GM12878 (cell line): Measurements from ENCODE around the gene NKD2. TPM values are rescaled to one million over a fixed set of nuclear protein-coding genes. Genes with fewer than 3 reads are reported as not detected.

ENCODE experiments used
- ATAC-seq: fragments of 200-7000 bp; cut with Tn5 transposase; 3 replicates; pipeline ENCODE4 v1.9.1; 2020; ENCODE audit warnings: mild to moderate bottlenecking, moderate library complexity
- BruUV-seq: library from RNA; stranded (reverse); fragments of 400-500 nt; replicated peaks from 2 replicates; lab custom pipeline; 2021; lab: Mats Ljungman, UMichigan
- CTCF ChIA-PET: fragments of 300-600 bp; sonication (Branson Sonifier 250); formaldehyde crosslinking; extraction: SDS; loops from one replicate; lab custom pipeline; 2021; ENCODE audit warnings: inconsistent platforms; lab: Yijun Ruan, JAX
- POLR2A ChIA-PET: fragments of 350-600 bp; formaldehyde crosslinking; extraction: SDS; loops from one replicate; lab custom pipeline; 2021; ENCODE audit warnings: inconsistent platforms; lab: Charles Lee
- RAD21 ChIA-PET: fragments of 300-600 bp; sonication (Branson Sonifier 250); formaldehyde crosslinking; loops from one replicate; lab custom pipeline; 2023; ENCODE audit warnings: antibody characterized with exemption; ENCODE audit not compliant: unreplicated experiment; lab: Charles Lee
- SMC1A ChIA-PET: fragments of 300-600 bp; sonication (Branson Sonifier 250); formaldehyde crosslinking; loops from one replicate; lab custom pipeline; 2023; ENCODE audit not compliant: unreplicated experiment, uncharacterized antibody; lab: Charles Lee
- DNase-seq: peaks from one replicate; pipeline ENCODE4 v3.0.0-alpha.2; 2011; ENCODE audit warnings: low read depth, low spot score
- FAIRE-seq: peaks from 3 replicates; lab custom pipeline; 2011; peaks lifted over from hg19 to GRCh38; lab: Jason Lieb, UNC
- H2AFZ ChIP-seq: 2 replicates; pipeline ENCODE4 v1.6.0; 2011; ENCODE audit warnings: low read depth, low read length, control low read depth; ENCODE audit not compliant: control insufficient read depth
- H3K27ac ChIP-seq: 2 replicates; pipeline ENCODE4 v1.5.1; 2011; ENCODE audit warnings: control low read depth; ENCODE audit not compliant: control insufficient read depth, insufficient read depth
- H3K27me3 ChIP-seq, 2 experiments: replicated peaks in 1 of 2; 2 replicates each; pipeline versions ENCODE4 v1.6.0 to v1.6.1; 2011; ENCODE audit warnings: low read length in 1 of 2; ENCODE audit not compliant: control insufficient read depth in 2 of 2, insufficient read depth in 2 of 2
- H3K36me3 ChIP-seq, 2 experiments: 2 replicates each; pipeline ENCODE4 v1.5.1; 2011; ENCODE audit warnings: low read length in 1 of 2; ENCODE audit not compliant: control insufficient read depth in 2 of 2, insufficient read depth in 2 of 2
- H3K4me1 ChIP-seq: 2 replicates; pipeline ENCODE4 v1.6.1; 2011; ENCODE audit warnings: mild to moderate bottlenecking, low read length, moderate library complexity, mixed read lengths; ENCODE audit not compliant: control insufficient read depth, insufficient read depth
- H3K4me2 ChIP-seq: 2 replicates; pipeline ENCODE4 v1.6.0; 2011; ENCODE audit warnings: control low read depth; ENCODE audit not compliant: control insufficient read depth, insufficient read depth
- H3K4me3 ChIP-seq: fragments of 200-600 bp; sonication (generic); 2 replicates; pipeline ENCODE4 v1.5.1; 2016
- H3K79me2 ChIP-seq: 2 replicates; pipeline ENCODE4 v1.6.0; 2011; ENCODE audit warnings: low read length; ENCODE audit not compliant: control insufficient read depth, insufficient read depth
- H3K9ac ChIP-seq: 2 replicates; pipeline ENCODE4 v1.8.0; 2011; ENCODE audit warnings: low read length, control low read depth, mixed read lengths; ENCODE audit not compliant: control insufficient read depth, insufficient read depth
- H3K9me3 ChIP-seq: replicated peaks from 3 replicates; pipeline ENCODE4 v1.5.1; 2011; ENCODE audit warnings: mild to moderate bottlenecking, low read length; ENCODE audit not compliant: control insufficient read depth, insufficient read depth
- H4K20me1 ChIP-seq: 2 replicates; pipeline ENCODE4 v1.6.0; 2011; ENCODE audit not compliant: control insufficient read depth, insufficient read depth
- CHD2 ChIP-seq: IDR thresholded peaks from 2 replicates; pipeline ENCODE4 v1.6.1; 2011; ENCODE audit warnings: low read depth, low read length, improper control_type of control experiment, borderline replicate concordance
- EP300 ChIP-seq, 2 experiments: fragments of 150-350 bp in 1 of 2; IDR thresholded peaks; 2 replicates each; pipeline ENCODE4 v1.6.1; 2011 to 2012; ENCODE audit warnings: low read depth in 2 of 2, low read length in 2 of 2, borderline replicate concordance in 1 of 2, improper control_type of control experiment in 1 of 2, inconsistent platforms in 1 of 2; ENCODE audit not compliant: control insufficient read depth in 1 of 2
- ESRRA ChIP-seq: IDR thresholded peaks from 2 replicates; pipeline ENCODE4 v1.6.1; 2012; ENCODE audit warnings: mild to moderate bottlenecking, low read length, improper control_type of control experiment
- EZH2 ChIP-seq: IDR thresholded peaks from 2 replicates; pipeline ENCODE4 v1.6.1; 2012; ENCODE audit warnings: low read depth, mild to moderate bottlenecking, control low read depth, inconsistent platforms, low read length, borderline replicate concordance; ENCODE audit not compliant: control insufficient read depth
- FOXK2 ChIP-seq: fragments of 450-650 bp; IDR thresholded peaks from 2 replicates; pipeline ENCODE4 v1.6.1; 2017; ENCODE audit warnings: mild to moderate bottlenecking, moderate library complexity
- HDGF ChIP-seq: fragments of 450-650 bp; IDR thresholded peaks from 2 replicates; pipeline ENCODE4 v1.6.1; 2016; ENCODE audit warnings: antibody characterized with exemption
- KDM1A ChIP-seq: fragments of 200-600 bp; sonication (generic); IDR thresholded peaks from 2 replicates; pipeline ENCODE4 v1.6.1; 2016; ENCODE audit warnings: borderline replicate concordance
- MYC ChIP-seq: IDR thresholded peaks from 2 replicates; pipeline ENCODE4 v1.6.1; 2011; ENCODE audit warnings: mild to moderate bottlenecking, low read length, moderate library complexity, inconsistent platforms; ENCODE audit not compliant: insufficient read depth, insufficient replicate concordance, insufficient read length, severe bottlenecking
- RELB ChIP-seq: fragments of 450-650 bp; IDR thresholded peaks from 2 replicates; pipeline ENCODE4 v1.6.1; 2017; ENCODE audit warnings: low read depth, mild to moderate bottlenecking, moderate library complexity
- TCF7 ChIP-seq: IDR thresholded peaks from 2 replicates; pipeline ENCODE4 v1.6.1; 2014; ENCODE audit warnings: antibody characterized with exemption, borderline replicate concordance
- WRNIP1 ChIP-seq: IDR thresholded peaks from 2 replicates; pipeline ENCODE4 v1.6.1; 2011; ENCODE audit warnings: low read depth, low read length, improper control_type of control experiment, borderline replicate concordance
- ZBTB11 ChIP-seq: fragments of 450-650 bp; formaldehyde crosslinking; IDR thresholded peaks from 2 replicates; pipeline ENCODE4 v1.5.0; 2022; ENCODE audit warnings: mild to moderate bottlenecking, missing genetic modification characterization
- WGBS: methylation state at CpG from one replicate; pipeline ENCODE4 v1.1.6; 2016; ENCODE audit warnings: low lambda C conversion rate; ENCODE audit not compliant: insufficient replicate concordance, insufficient coverage; ENCODE audit errors: missing lambda C conversion rate; 5-methylcytosine and 5-hydroxymethylcytosine counted together
- in situ Hi-C: fragments of 300-500 bp; cut with MboI; formaldehyde crosslinking; loops from 9 replicates; pipeline ENCODE4 v1.14.3; 2018; ENCODE audit warnings: mixed read lengths
- intact Hi-C: fragments of 100-400 bp; cut with micrococcal nuclease; formaldehyde crosslinking; loops from one replicate; pipeline ENCODE4 v1.14.2; 2022; ENCODE audit not compliant: unreplicated experiment
- polyA plus RNA-seq, 11 experiments: library from polyadenylated mRNA; depleted of rRNA in 4 of 11; unstranded in 6 of 11; stranded (reverse) in 5 of 11; fragments of >200 nt; fragmentation: Nextera tagmentation in 4 of 11; fragmentation: Illumina TruSeq in 1 of 11; extraction: Ambion mirVana in 4 of 11; extraction: Trizol in 1 of 11; gene quantifications; 1 replicate in 1 of 11; 2 replicates in 10 of 11; pipeline versions ENCODE4 v1.2.1 to v1.2.3, GENCODE V29; 2011 to 2016; ENCODE audit warnings: inconsistent platforms in 2 of 11, missing spikeins in 2 of 11, low read depth in 1 of 11
- total RNA-seq, 4 experiments: library from RNA; depleted of rRNA in 3 of 4; stranded (reverse); fragments of >200 nt in 3 of 4; fragmentation: Illumina TruSeq in 1 of 4; extraction: Trizol in 1 of 4; gene quantifications; 2 replicates each; pipeline versions ENCODE4 v1.2.1 to v1.2.3, GENCODE V29; 2013 to 2021
- TF ChIP-seq, protein P1 (sequence below): fragments of 450-650 bp; IDR thresholded peaks from 2 replicates; pipeline ENCODE4 v1.6.1; 2016; ENCODE audit warnings: mild to moderate bottlenecking

NKD2 gene
- total and polyA plus RNA-seq, 10 of the 15 experiments (the other 5 are each of a cell fraction or from before 2014, with no cell fraction given), result 0.20 to 0.83 (median 0.26) TPM; not detected in 7

DNA sequence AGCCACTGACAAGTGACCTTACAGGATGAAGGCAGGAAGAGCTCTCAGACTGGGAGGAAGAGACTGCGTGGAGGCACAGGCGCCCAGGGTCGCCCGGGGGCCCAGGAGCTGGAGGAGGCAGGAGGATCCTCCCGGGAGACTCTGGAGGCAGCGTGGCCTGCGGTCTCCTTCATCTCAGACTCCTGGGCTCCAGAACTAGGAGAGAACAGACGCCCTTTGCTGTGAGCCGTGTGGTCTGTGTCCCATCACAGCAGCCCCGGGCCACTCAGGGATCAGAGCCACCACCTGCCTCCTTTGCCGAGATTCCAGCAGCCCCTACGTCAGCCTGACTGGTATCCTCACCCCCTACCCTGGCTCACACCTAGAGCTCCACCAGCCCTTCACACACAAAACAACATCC lies 58.1 kb downstream of the NKD2 start:
- ChIA-PET RAD21 (no interaction called here), CTCF (no interaction called here), SMC1A (no interaction called here), POLR2A (no interaction called here)
- in situ Hi-C loops (no loop called here), intact Hi-C loops (no loop called here)
- ATAC-seq (no peak), FAIRE-seq (no peak), DNase-seq (no peak)
- TF ChIP-seq WRNIP1 (no peak), ZBTB11 (CRISPR knock-in tag) (no peak), FOXK2 (no peak), EZH2 (no peak), EP300 (IDR thresholded peaks at IDR 0.05; ENCODE audit: borderline replicate concordance in 1 of 2, control insufficient read depth in 1 of 2, low read depth in 2 of 2, low read length in 2 of 2) (no peak), TCF7 (no peak), RELB (no peak), HDGF (no peak), KDM1A (no peak), MYC (no peak), ESRRA (no peak), CHD2 (no peak)
- TF ChIP-seq, protein P1, sequence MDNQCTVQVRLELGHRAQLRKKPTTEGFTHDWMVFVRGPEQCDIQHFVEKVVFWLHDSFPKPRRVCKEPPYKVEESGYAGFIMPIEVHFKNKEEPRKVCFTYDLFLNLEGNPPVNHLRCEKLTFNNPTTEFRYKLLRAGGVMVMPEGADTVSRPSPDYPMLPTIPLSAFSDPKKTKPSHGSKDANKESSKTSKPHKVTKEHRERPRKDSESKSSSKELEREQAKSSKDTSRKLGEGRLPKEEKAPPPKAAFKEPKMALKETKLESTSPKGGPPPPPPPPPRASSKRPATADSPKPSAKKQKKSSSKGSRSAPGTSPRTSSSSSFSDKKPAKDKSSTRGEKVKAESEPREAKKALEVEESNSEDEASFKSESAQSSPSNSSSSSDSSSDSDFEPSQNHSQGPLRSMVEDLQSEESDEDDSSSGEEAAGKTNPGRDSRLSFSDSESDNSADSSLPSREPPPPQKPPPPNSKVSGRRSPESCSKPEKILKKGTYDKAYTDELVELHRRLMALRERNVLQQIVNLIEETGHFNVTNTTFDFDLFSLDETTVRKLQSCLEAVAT, result no peak
- BruUV-seq, result no TSS peak
- Histone ChIP-seq H4K20me1 (no peaks in the 10 kb centered on the region), H3K9ac (no peak overlapping the region), H3K4me3 (no peak overlapping the region), H3K27me3 (no peaks in the 10 kb centered on the region), H2AFZ (no peak overlapping the region), H3K27ac (no peak overlapping the region), H3K4me1 (no peaks in the 10 kb centered on the region), H3K9me3 (no peaks in the 10 kb centered on the region), H3K79me2 (no peaks in the 10 kb centered on the region), H3K4me2 (no peak overlapping the region), H3K36me3 (no peaks in the 10 kb centered on the region; a peak in 1 of 4 replicates)
- WGBS, result 26% methylated on average over 12 of the region's 12 CpGs
